ENCODE data around the gene CLDN7. TPM values are rescaled to one million over a fixed set of nuclear protein-coding genes. Genes with fewer than 3 reads are reported as not detected.
A peak's percentile ranks its signal among the peaks of the same experiment; 100 is the strongest.

CLDN7 gene
- total and polyA plus RNA-seq, 12 donors: 1.6 to 35.6 (median 6.8) TPM

GRCh38 chr17:7215136-7215638, 47.1 kb downstream of the CLDN7 start:
- WGBS, 4 donors: 20 to 28% (median 22%) methylated on average over 6 to 9 of the region's 9 CpGs
- no peak for DNase-seq
- Histone ChIP-seq H3K9me3 (replicated peaks in 1 of 3) (no peaks in the 10 kb centered on the region), H3K36me3 (replicated peaks in 1 of 2) (no peaks in the 10 kb centered on the region), H3K4me3 (peak overlapping the region in 1 of 4 donors; percentile 59), H3K27me3 (no peaks in the 10 kb centered on the region), H3K4me1 (replicated peaks in 1 of 2) (peaks cover 28 to 50% of the 10 kb centered on the region in 2 donors), H3K27ac (peak overlapping the region in 4 of 5 donors; percentile 32 to 100 (median 58))
- TF ChIP-seq POLR2A (IDR thresholded peaks at IDR 0.05): no peak
- intact Hi-C loops (cut with DNase I): no loop called here

- no peaks in the 10 kb centered on the region for H3K27me3 ChIP-seq
- peak in 5 of 6 experiments; percentile 22 to 52 (median 40) for TF ChIP-seq CTCF (IDR thresholded peaks at IDR 0.05)
- TF ChIP-seq POLR2A (IDR thresholded peaks at IDR 0.05): no peak
- intact Hi-C loops (cut with DNase I): no loop called here
- H3K27ac ChIP-seq: peak overlapping the region in 3 of 5 donors; percentile 11 to 82 (median 63)
- peak; percentile 97 to 99 (median 99) for DNase-seq
- H3K36me3 ChIP-seq (replicated peaks in 1 of 2): no peaks in the 10 kb centered on the region
- no peaks in the 10 kb centered on the region for H3K9me3 ChIP-seq (replicated peaks in 1 of 3)
- peaks cover 28 to 55% of the 10 kb centered on the region in 2 donors for H3K4me1 ChIP-seq (replicated peaks in 1 of 2)
- WGBS, 4 donors: 1% methylated on average over 32 to 45 of the region's 45 CpGs
- H3K4me3 ChIP-seq: peak overlapping the region in 2 of 4 donors; percentile 14 to 59
Measured at GRCh38 chr17:7214300-7215135, 47.8 kb downstream of the CLDN7 start.

GRCh38 chr17:7213895-7214299, 48.4 kb downstream of the CLDN7 start:
- peaks cover 28 to 49% of the 10 kb centered on the region in 2 donors for H3K4me1 ChIP-seq (replicated peaks in 1 of 2)

GRCh38 chr17:7211491-7212273, 50.6 kb downstream of the CLDN7 start:
- no peaks in the 10 kb centered on the region for H3K36me3 ChIP-seq (replicated peaks in 1 of 2)
- 36 to 50% (median 43%) methylated on average over 22 to 37 of the region's 37 CpGs for WGBS, 4 donors
- no peak for TF ChIP-seq CTCF (IDR thresholded peaks at IDR 0.05)
- no peak for TF ChIP-seq POLR2A (IDR thresholded peaks at IDR 0.05)
- peak in 1 of 7 donors; percentile 21 for DNase-seq
- no peak overlapping the region for H3K4me3 ChIP-seq
- peak overlapping the region in 1 of 5 donors; percentile 34 for H3K27ac ChIP-seq
- H3K27me3 ChIP-seq: no peaks in the 10 kb centered on the region
- peaks cover 17 to 36% of the 10 kb centered on the region in 2 donors for H3K4me1 ChIP-seq (replicated peaks in 1 of 2)
- H3K9me3 ChIP-seq (replicated peaks in 1 of 3): no peaks in the 10 kb centered on the region
- intact Hi-C loops (cut with DNase I): no loop called here

More at GRCh38 chr17:7213895-7214299, 48.4 kb downstream of the CLDN7 start:
- Histone ChIP-seq H3K9me3 (replicated peaks in 1 of 3) (no peaks in the 10 kb centered on the region), H3K27ac (peak overlapping the region in 2 of 5 donors; percentile 63 to 82), H3K36me3 (replicated peaks in 1 of 2) (no peaks in the 10 kb centered on the region), H3K4me3 (peak overlapping the region in 2 of 4 donors; percentile 14 to 59), H3K27me3 (no peaks in the 10 kb centered on the region)
- TF ChIP-seq POLR2A (IDR thresholded peaks at IDR 0.05) (no peak), CTCF (IDR thresholded peaks at IDR 0.05) (peak in 5 of 6 experiments; percentile 30 to 45 (median 38))
- WGBS, 4 donors: 4 to 7% (median 5%) methylated on average over 15 of the region's 15 CpGs
- intact Hi-C loops (cut with DNase I): no loop called here
- peak; percentile 75 to 94 (median 82) for DNase-seq

MicroRNAs encoded within 50 kb of the gene (microRNA counts, 767-probe panel; counts per million panel counts)
- microRNA hsa-miR-324-3p (0 counts per million in 2 donors), microRNA hsa-miR-324-5p (4,890 to 5,879 counts per million in 2 donors)

Small RNAs within 50 kb of the gene (microRNA-seq; reads per million reads assigned to microRNA genes)
- gene MIR324: 1,728 to 3,466 (median 2,288) reads per million in 3 donors

Small RNAs within 50 kb of the gene (small RNA-seq; reads per million reads assigned to genes)
- gene MIR324 (3.2 to 3.7 reads per million in 2 donors), gene RF00019 (0 reads per million in 2 donors)

Other genes starting within 250 kb of the CLDN7 start
Only the 30 nearest of the 35 such genes appear.
- 1 to 10 TPM in 2 of 9 donors, under 1 TPM in 5, not detected in 2; 0.18 to 1.1 (median 0.55) TPM for gene SLC16A11, start 218.4 kb downstream of the CLDN7 start, total RNA-seq
- gene SLC16A11, start 218.4 kb downstream of the CLDN7 start, polyA plus RNA-seq: 1 to 10 TPM in 2 of 3 donors, not detected in 1; 1.1 to 3.0 TPM
- 10 to 100 TPM in 1 of 9 donors, 1 to 10 TPM in 7, under 1 TPM in 1; 0.83 to 14.1 (median 5.3) TPM for gene CLEC10A, start 182.2 kb downstream of the CLDN7 start, total RNA-seq
- 1 to 10 TPM; 3.1 to 6.5 (median 4.2) TPM for gene CLEC10A, start 182.2 kb downstream of the CLDN7 start, polyA plus RNA-seq
- gene ASGR2, start 147.7 kb downstream of the CLDN7 start, total RNA-seq: 1 to 10 TPM in 1 of 9 donors, under 1 TPM in 4, not detected in 4; 0.14 to 1.1 (median 0.61) TPM
- 1 to 10 TPM in 2 of 3 donors, under 1 TPM in 1; 0.35 to 1.4 (median 1.2) TPM for gene ASGR2, start 147.7 kb downstream of the CLDN7 start, polyA plus RNA-seq
- 1 to 10 TPM in 6 of 9 donors, under 1 TPM in 1, not detected in 2; 0.63 to 2.7 (median 1.7) TPM for gene ASGR1, start 83.1 kb downstream of the CLDN7 start, total RNA-seq
- gene ASGR1, start 83.1 kb downstream of the CLDN7 start, polyA plus RNA-seq: 1 to 10 TPM in 2 of 3 donors, under 1 TPM in 1; 0.29 to 6.9 (median 5.0) TPM
- gene DLG4, start 42.6 kb downstream of the CLDN7 start, total RNA-seq: 10 to 100 TPM; 14.1 to 70.2 (median 31.4) TPM
- gene DLG4, start 42.6 kb downstream of the CLDN7 start, polyA plus RNA-seq: 100 to 1,000 TPM in 1 of 3 donors, 10 to 100 TPM in 2; 19.1 to 172 (median 29.6) TPM
- gene ACADVL, start 42.5 kb downstream of the CLDN7 start, total RNA-seq: 1,000 to 10,000 TPM in 8 of 9 donors, 100 to 1,000 TPM in 1; 961 to 2,378 (median 1,747) TPM
- 1,000 to 10,000 TPM in 2 of 3 donors, 100 to 1,000 TPM in 1; 972 to 6,098 (median 5,777) TPM for gene ACADVL, start 42.5 kb downstream of the CLDN7 start, polyA plus RNA-seq
- gene DVL2, start 28.0 kb downstream of the CLDN7 start, total RNA-seq: 10 to 100 TPM; 25.2 to 87.2 (median 44.8) TPM
- 10 to 100 TPM; 11.8 to 80.9 (median 19.2) TPM for gene DVL2, start 28.0 kb downstream of the CLDN7 start, polyA plus RNA-seq
- gene PHF23, start 23.0 kb downstream of the CLDN7 start, total RNA-seq: 100 to 1,000 TPM in 1 of 9 donors, 10 to 100 TPM in 8; 33.5 to 141 (median 66.8) TPM
- 10 to 100 TPM; 28.0 to 80.3 (median 49.6) TPM for gene PHF23, start 23.0 kb downstream of the CLDN7 start, polyA plus RNA-seq
- gene GABARAP, start 20.0 kb downstream of the CLDN7 start, total RNA-seq: 1,000 to 10,000 TPM in 1 of 9 donors, 100 to 1,000 TPM in 8; 195 to 1,049 (median 833) TPM
- 1,000 to 10,000 TPM in 2 of 3 donors, 100 to 1,000 TPM in 1; 694 to 1,285 (median 1,047) TPM for gene GABARAP, start 20.0 kb downstream of the CLDN7 start, polyA plus RNA-seq
- gene CTDNEP1, start 10.7 kb downstream of the CLDN7 start, total RNA-seq: 100 to 1,000 TPM in 5 of 9 donors, 10 to 100 TPM in 4; 30.3 to 144 (median 125) TPM
- 100 to 1,000 TPM in 1 of 3 donors, 10 to 100 TPM in 2; 67.9 to 177 (median 84.4) TPM for gene CTDNEP1, start 10.7 kb downstream of the CLDN7 start, polyA plus RNA-seq
- 10 to 100 TPM; 28.0 to 82.7 (median 58.8) TPM for gene ELP5, start 10.3 kb downstream of the CLDN7 start, total RNA-seq
- gene ELP5, start 10.3 kb downstream of the CLDN7 start, polyA plus RNA-seq: 10 to 100 TPM; 39.0 to 96.5 (median 77.4) TPM
- gene SLC2A4, start 19.2 kb upstream of the CLDN7 start, total RNA-seq: 10 to 100 TPM in 4 of 9 donors, 1 to 10 TPM in 5; 1.8 to 30.0 (median 7.8) TPM
- 10 to 100 TPM in 1 of 3 donors, 1 to 10 TPM in 1, under 1 TPM in 1; 0.75 to 12.7 (median 5.6) TPM for gene SLC2A4, start 19.2 kb upstream of the CLDN7 start, polyA plus RNA-seq
- under 1 TPM in 4 of 9 donors, not detected in 5; 0.06 to 0.28 (median 0.09) TPM for gene YBX2, start 32.2 kb upstream of the CLDN7 start, total RNA-seq
- 1 to 10 TPM in 1 of 3 donors, under 1 TPM in 1, not detected in 1; 0.88 to 1.4 TPM for gene YBX2, start 32.2 kb upstream of the CLDN7 start, polyA plus RNA-seq
- 100 to 1,000 TPM; 110 to 666 (median 262) TPM for gene EIF5A, start 45.1 kb upstream of the CLDN7 start, total RNA-seq
- gene EIF5A, start 45.1 kb upstream of the CLDN7 start, polyA plus RNA-seq: 100 to 1,000 TPM; 469 to 594 (median 589) TPM
- 100 to 1,000 TPM in 5 of 9 donors, 10 to 100 TPM in 4; 69.1 to 124 (median 100) TPM for gene GPS2, start 52.9 kb upstream of the CLDN7 start, total RNA-seq
- gene GPS2, start 52.9 kb upstream of the CLDN7 start, polyA plus RNA-seq: 100 to 1,000 TPM; 167 to 196 (median 191) TPM
- gene NEURL4, start 66.9 kb upstream of the CLDN7 start, total RNA-seq: 10 to 100 TPM; 10.4 to 46.9 (median 25.0) TPM
- 100 to 1,000 TPM in 1 of 3 donors, 10 to 100 TPM in 1, 1 to 10 TPM in 1; 8.7 to 111 (median 45.5) TPM for gene NEURL4, start 66.9 kb upstream of the CLDN7 start, polyA plus RNA-seq
- gene ACAP1, start 74.1 kb upstream of the CLDN7 start, total RNA-seq: 10 to 100 TPM in 4 of 9 donors, 1 to 10 TPM in 5; 2.9 to 54.7 (median 9.7) TPM
- 10 to 100 TPM in 2 of 3 donors, 1 to 10 TPM in 1; 2.1 to 54.1 (median 21.9) TPM for gene ACAP1, start 74.1 kb upstream of the CLDN7 start, polyA plus RNA-seq
- 10 to 100 TPM in 6 of 9 donors, 1 to 10 TPM in 3; 6.8 to 13.8 (median 11.5) TPM for gene KCTD11, start 89.7 kb upstream of the CLDN7 start, total RNA-seq
- gene KCTD11, start 89.7 kb upstream of the CLDN7 start, polyA plus RNA-seq: 1 to 10 TPM; 5.2 to 10.0 (median 7.1) TPM
- not detected for gene TMEM95, start 92.7 kb upstream of the CLDN7 start, total RNA-seq
- gene TMEM95, start 92.7 kb upstream of the CLDN7 start, polyA plus RNA-seq: not detected
- 1 to 10 TPM in 7 of 9 donors, under 1 TPM in 2; 0.06 to 8.7 (median 2.1) TPM for gene TNK1, start 118.6 kb upstream of the CLDN7 start, total RNA-seq
- gene TNK1, start 118.6 kb upstream of the CLDN7 start, polyA plus RNA-seq: 1 to 10 TPM in 2 of 3 donors, under 1 TPM in 1; 0.13 to 3.9 (median 1.6) TPM
- gene PLSCR3, start 132.0 kb upstream of the CLDN7 start, total RNA-seq: 10 to 100 TPM in 8 of 9 donors, 1 to 10 TPM in 1; 7.7 to 34.5 (median 27.0) TPM
- gene PLSCR3, start 132.0 kb upstream of the CLDN7 start, polyA plus RNA-seq: 10 to 100 TPM; 13.2 to 42.5 (median 32.9) TPM
- 100 to 1,000 TPM in 3 of 9 donors, 10 to 100 TPM in 6; 52.9 to 205 (median 92.4) TPM for gene TMEM256, start 141.6 kb upstream of the CLDN7 start, total RNA-seq
- 100 to 1,000 TPM in 2 of 3 donors, 10 to 100 TPM in 1; 48.5 to 334 (median 254) TPM for gene TMEM256, start 141.6 kb upstream of the CLDN7 start, polyA plus RNA-seq
- gene NLGN2, start 145.4 kb upstream of the CLDN7 start, total RNA-seq: 10 to 100 TPM in 6 of 9 donors, 1 to 10 TPM in 3; 2.8 to 34.8 (median 14.4) TPM
- gene NLGN2, start 145.4 kb upstream of the CLDN7 start, polyA plus RNA-seq: 10 to 100 TPM in 2 of 3 donors, 1 to 10 TPM in 1; 7.7 to 44.6 (median 28.1) TPM
- not detected for gene SPEM1, start 157.8 kb upstream of the CLDN7 start, total RNA-seq
- gene SPEM1, start 157.8 kb upstream of the CLDN7 start, polyA plus RNA-seq: not detected
- not detected for gene SPEM2, start 163.1 kb upstream of the CLDN7 start, total RNA-seq
- gene SPEM2, start 163.1 kb upstream of the CLDN7 start, polyA plus RNA-seq: not detected
- gene SPEM3, start 166.4 kb upstream of the CLDN7 start, total RNA-seq: not detected
- not detected for gene SPEM3, start 166.4 kb upstream of the CLDN7 start, polyA plus RNA-seq
- gene TMEM102, start 173.0 kb upstream of the CLDN7 start, total RNA-seq: 10 to 100 TPM in 4 of 9 donors, 1 to 10 TPM in 5; 5.7 to 26.6 (median 8.8) TPM
- gene TMEM102, start 173.0 kb upstream of the CLDN7 start, polyA plus RNA-seq: 1 to 10 TPM; 2.1 to 8.7 (median 6.6) TPM
- 10 to 100 TPM; 12.1 to 76.7 (median 23.4) TPM for gene FGF11, start 177.0 kb upstream of the CLDN7 start, total RNA-seq
- 10 to 100 TPM; 10.2 to 33.2 (median 19.2) TPM for gene FGF11, start 177.0 kb upstream of the CLDN7 start, polyA plus RNA-seq
- 10 to 100 TPM; 18.7 to 56.3 (median 37.9) TPM for gene CHRNB1, start 182.6 kb upstream of the CLDN7 start, total RNA-seq
- 10 to 100 TPM; 32.2 to 40.8 (median 32.9) TPM for gene CHRNB1, start 182.6 kb upstream of the CLDN7 start, polyA plus RNA-seq
- gene ZBTB4, start 217.2 kb upstream of the CLDN7 start, total RNA-seq: 100 to 1,000 TPM in 1 of 9 donors, 10 to 100 TPM in 8; 16.6 to 111 (median 75.3) TPM
- 10 to 100 TPM; 30.0 to 59.6 (median 54.6) TPM for gene ZBTB4, start 217.2 kb upstream of the CLDN7 start, polyA plus RNA-seq

Measured in adrenal gland (tissue), 12 donors.